HG03439 (cell line): Measurements from ENCODE around the gene ZNF76.
A peak's percentile ranks its signal among the peaks of the same experiment; 100 is the strongest.
"Not testable (repeated sequence)": the region's sequence is repeated elsewhere in the genome, so short reads cannot be mapped to it uniquely, and the experiment has no call there.

Experiments used
- ATAC-seq: cut with Tn5 transposase; IDR thresholded peaks from one replicate; pipeline ENCODE4 v1.9.1; 2021; ENCODE audit warnings: mild to moderate bottlenecking, moderate library complexity; ENCODE audit not compliant: unreplicated experiment

The ZNF76 gene

DNA sequence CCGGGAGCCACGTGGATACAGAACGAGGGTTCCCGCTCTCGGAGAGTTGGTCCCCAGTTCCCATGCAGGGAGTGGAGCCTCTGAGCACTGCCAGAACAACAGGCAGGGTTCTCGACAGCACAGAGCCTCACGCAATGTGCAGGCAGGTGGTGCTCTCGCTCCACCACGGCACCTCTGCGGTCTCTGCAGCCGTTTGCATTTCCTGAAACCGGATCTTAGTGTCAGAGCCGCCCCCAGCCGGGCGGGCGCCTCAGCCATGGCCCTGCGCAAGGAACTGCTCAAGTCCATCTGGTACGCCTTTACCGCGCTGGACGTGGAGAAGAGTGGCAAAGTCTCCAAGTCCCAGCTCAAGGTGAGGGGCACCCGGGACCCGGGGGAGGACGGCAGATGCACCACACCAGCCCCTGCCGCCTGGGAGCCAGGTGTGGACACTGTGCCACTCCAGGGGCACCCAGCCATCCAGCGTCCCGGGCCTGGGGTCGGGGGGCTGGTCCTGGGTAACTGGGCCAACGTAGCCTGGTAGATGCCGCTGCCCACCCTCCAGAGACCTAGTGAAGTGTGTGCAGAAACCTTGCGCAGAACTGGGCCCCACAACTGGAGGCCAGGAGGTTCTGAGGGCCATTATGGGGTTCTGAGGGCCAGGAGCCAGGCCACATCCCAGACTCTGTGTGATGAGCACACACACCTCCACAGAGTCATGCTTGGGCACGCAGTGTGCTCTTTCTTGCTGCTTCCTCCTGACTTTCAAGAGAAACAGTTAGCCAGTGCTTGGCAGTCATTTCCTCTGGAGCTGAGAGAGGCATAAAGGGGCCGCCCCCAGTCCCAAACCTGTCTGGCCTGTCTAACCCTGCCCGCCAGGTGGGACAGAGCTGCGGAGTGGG is 38.3 kb downstream of the ZNF76 start, which contains the start of gene DEF6:
TSS of gene DEF6 (plus strand) at position 218 of the 881 bp plus-strand sequence. CDS start at position 257, 39 bp downstream.
- peak; percentile 52 for ATAC-seq

DNA sequence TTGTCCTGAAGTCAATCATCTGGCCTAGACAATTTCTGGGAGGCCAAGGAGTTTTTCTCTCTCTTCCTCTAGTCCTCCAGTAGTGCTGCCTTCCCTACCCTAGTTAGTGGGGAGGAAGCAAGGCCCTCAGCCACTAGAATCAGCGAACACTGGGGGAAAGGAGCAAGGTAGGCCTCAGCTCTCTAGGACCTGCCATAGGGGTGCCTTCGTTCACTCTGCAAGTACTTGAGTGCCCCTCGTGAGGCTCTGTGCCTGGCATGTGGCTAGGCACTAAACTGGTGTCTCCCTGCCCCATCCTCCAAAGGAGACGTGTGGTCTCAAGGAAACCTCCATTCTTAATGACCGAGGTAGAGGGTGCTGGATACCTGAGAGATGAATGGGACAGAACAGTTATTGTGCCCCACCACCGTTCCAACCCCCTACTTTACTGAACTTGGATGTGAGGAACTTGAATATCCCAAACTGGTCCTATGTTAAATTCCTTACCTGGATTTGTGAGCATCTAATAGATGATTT is 39.1 kb downstream of the ZNF76 start:
- ATAC-seq, result no peak

DNA sequence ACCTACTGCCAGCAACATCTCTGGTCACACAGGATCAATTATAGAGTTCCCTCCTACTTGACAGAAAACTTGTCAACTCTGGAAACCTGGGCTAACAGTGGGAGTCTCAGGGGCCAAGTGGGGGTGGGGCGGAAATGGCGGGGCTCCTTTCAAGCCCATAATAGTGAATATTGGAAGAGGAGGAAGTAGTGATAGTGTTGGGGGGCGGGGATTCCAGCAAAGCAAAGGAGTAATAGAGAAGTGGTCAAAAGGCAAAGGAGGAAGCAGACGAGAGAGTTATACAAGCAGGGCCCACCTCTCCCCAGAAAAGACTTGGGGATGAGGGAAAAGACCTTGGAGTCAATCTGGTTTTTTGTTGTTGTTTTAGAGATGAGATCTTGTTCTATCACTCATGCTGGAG is 40.1 kb downstream of the ZNF76 start:
- no peak for ATAC-seq

DNA sequence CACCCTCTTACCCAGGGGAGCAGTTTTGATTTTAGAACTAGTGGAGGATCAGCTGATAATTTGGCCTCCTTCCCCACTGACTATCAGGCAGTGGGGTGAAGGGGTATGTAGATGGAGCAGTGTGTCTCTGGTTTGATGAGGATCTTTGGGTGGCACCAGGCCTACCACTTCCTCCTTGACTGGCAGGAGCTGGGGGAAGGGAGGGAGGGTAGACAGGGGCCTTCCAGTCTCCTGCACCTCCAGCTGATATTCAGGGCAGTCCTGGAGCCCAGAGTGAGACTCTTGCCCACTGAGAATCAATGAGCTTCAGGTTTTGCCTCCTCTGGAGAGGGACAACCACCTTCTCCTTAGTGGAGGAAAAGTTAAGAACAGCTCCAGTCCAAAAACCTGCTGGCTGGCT is 41.3 kb downstream of the ZNF76 start:
- no peak for ATAC-seq

DNA sequence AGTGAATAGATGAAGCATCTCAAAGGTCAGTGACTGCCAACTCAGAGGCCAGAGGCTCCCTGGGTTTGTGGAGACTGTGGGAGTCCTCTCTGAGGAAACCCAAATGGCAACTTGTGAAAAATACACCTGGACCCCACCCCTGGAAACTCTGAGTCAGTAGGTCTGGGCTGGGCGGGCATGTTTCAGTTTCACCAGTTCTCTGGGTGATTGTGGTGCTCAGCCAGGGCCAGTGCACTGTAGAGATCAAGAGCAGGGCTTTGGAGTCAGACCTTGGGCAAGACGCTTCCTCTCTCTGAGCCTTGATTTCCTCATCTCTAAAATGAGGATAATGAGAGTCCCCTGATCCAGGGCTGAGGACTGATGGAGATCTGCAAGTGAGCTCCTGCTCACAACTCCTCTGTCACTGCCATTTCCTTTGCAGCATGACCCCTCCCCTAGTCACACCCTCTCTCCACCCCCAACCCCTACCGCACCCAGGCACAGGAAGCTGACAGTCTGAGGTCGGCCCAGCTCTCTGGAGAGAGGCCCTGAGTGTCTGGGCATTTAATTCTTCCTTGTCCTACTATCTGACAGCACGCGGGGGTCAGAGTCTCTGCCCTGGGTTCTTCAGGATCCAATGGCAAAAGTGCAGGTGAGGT is 43.2 kb downstream of the ZNF76 start:
- peak; percentile 62 for ATAC-seq

DNA sequence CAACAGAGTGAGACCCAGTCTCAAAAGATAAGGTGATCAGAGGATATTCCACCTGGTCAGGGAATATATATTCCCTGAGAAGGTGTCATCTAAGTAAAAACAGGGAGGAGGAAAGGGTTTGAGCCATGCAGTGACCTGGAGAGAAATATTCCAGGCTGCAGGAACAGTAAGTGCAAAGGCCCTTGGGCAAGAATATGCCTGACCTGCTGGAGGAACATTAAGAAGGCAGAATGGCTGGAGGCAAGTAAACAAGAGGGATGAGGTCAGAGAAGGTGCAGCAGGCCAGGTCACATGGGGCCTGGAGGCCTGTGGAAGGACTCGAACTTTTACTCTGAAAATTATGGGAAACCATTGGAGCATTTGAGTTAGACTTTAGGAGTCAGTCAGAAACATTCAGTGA is 44.8 kb downstream of the ZNF76 start:
- no peak for ATAC-seq

DNA sequence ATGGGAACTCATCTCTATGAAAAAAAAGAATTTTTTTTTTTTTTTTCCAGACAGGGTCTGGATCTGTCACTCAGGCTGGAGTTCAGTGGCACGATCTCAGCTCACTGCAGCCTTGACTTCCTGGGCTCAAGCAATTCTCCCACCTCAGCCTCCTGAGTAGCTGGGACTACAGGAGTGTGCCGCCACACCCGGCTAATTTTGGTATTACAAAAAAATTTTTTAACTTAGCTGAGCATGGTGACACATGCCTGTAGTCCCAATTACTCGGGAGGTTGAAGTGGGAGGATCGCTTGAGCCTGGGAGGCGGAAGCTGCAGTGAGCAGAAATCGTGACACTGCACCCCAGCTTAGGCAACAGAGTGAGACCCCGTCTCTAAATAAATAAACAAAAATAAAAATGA is 45.6 kb downstream of the ZNF76 start:
- no peak for ATAC-seq

DNA sequence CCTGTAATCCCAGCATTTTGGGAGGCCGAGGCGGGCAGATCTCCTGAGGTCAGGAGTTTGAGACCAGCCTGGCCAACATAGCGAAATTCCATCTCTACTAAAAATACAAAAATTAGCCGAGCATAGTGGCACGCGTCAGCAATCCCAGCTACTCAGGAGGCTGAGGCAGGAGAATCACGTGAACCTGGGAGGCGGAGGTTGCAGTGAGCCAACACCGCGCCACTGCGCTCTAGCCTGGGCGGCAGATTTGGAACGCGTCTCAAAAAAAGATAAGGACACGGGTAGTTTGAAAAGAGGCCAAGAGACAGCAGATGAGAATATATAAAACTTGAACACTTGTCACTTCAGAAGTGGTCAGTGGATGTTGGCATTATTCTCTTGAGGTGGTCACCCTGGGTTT is 47.6 kb downstream of the ZNF76 start:
- not testable (repeated sequence) for ATAC-seq

DNA sequence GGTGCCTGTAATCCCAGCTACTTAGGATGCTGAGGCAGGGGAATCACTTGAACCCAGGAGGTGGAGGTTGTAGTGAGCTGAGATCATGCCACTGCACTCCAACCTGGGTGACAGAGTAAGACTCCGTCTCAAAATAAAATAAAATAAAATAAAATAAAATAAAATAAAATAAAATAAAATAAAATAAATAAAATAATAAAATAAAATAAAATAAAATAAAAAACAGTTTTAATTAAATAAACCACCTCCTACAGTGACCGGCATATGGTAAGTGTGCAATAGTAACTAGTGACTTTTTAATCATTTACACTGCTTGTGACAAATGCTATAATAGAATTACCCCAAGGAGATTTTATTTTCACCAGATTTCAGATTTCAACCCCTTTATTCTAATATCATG is 49.0 kb downstream of the ZNF76 start:
- ATAC-seq, result not testable (repeated sequence)

DNA sequence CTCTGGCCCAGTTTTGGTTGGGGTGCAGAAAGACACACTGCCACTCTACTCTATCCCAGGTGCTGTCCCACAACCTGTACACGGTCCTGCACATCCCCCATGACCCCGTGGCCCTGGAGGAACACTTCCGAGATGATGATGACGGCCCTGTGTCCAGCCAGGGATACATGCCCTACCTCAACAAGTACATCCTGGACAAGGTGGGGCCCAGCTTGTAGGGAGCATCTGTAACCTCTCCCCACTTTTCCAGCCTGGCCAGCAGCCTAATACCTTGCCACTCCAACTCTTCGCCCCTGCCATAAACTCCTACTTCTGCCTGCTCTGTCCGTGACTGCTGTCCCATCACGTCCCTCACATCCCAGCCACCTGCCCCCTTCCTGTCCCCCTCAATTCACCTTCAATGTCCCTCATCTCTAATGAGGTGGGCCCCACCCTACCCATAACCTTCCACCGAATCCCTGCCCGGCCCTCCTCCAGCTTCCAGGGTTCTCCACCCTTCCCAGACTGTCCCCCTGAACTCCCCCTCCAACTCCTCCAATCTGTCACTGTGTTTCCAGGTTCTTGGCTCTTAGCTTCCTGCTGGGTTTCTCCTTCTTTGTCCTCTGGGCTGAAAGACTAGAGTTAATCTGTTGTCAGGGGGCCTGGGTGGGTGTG is 50.2 kb downstream of the ZNF76 start:
- ATAC-seq, result no peak

DNA sequence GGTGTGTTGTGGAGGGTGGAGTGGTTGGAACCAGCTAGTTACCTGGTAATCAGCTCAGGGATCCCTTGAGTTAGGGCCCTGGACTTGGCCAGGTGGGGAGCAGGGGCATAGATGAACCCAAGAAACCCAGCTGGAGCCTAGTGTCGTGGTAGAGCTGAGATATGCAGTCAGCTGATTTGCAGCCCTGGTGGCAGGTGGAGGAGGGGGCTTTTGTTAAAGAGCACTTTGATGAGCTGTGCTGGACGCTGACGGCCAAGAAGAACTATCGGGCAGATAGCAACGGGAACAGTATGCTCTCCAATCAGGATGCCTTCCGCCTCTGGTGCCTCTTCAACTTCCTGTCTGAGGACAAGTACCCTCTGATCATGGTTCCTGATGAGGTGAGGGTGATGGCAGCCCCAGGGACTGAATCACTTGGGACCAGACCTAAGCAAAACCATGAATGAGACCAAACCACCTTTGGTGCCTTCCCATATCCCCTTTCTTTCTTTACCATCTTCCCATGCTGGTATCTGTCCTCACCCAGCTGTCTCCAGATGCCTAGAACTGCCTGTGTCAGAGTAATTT is 50.8 kb downstream of the ZNF76 start:
- no peak for ATAC-seq

DNA sequence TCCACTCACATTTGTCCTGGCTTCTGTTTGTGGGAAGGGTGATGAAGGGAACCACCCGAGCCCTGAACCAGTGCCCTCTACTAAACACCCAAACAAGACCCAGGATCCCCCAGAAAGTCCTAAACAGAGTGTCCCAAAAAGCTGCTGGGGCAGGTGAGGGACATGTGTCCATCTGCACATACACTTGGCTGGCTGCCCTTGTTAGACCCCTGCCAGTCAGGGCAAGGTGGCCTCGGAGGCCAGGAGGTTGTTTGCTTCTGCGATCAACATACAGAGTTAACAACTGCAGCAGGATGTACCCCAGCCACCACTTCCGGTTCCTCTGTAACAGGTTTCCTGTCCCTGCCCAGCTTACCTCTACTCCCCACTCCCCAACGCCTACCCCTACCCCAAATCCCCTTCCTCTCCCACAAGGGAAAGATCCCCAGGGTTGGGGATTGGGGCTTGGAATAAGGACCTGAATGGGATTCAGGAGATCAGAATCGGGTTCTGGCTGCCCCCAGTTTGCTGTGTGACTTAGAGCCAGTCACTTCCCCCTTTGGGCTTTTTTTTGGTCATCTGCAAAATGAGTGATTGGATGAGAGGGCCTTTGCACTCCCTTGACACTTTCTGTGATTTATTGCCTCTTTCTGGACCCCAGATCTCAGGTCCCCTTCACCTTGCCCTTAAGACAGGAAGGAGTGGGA is 52.0 kb downstream of the ZNF76 start:
- no peak for ATAC-seq

DNA sequence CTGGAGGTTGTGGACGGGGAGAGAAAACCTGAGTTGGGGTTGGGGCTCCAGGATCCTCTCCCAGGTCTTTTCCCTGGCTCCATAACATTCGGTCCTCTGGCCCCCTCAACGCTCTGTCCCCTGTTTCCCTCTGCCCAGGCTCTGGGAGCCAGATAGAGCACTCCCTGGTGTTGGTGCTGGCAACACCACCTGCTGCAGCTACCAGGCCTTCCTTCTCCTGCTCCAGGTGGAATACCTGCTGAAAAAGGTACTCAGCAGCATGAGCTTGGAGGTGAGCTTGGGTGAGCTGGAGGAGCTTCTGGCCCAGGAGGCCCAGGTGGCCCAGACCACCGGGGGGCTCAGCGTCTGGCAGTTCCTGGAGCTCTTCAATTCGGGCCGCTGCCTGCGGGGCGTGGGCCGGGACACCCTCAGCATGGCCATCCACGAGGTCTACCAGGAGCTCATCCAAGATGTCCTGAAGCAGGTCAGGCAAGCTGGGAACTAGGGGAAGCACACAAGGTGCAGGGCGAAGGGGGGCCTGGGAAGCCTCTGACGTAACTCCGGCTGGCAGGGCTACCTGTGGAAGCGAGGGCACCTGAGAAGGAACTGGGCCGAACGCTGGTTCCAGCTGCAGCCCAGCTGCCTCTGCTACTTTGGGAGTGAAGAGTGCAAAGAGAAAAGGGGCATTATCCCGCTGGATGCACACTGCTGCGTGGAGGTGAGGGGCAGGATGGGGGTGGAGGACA is 52.7 kb downstream of the ZNF76 start:
- no peak for ATAC-seq

DNA sequence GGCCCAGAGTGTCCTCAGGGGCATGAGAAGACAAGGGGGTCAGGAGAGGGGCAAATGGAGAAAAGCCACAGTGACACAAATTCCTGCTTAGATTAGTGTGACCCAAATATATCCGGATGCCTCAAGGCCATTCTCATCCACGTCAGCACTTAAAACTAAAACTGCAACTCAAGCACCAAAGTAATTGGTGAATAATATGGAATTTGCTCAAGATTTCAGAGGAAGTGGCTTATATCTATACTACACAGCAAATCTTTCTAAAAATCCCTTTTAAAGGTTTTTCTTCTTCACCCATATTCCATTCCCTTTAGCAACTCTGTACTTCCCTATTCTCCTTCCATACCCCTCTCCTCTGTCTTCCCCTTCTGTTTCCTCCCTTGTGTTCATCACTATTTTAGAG is 53.3 kb downstream of the ZNF76 start:
- ATAC-seq, result no peak

DNA sequence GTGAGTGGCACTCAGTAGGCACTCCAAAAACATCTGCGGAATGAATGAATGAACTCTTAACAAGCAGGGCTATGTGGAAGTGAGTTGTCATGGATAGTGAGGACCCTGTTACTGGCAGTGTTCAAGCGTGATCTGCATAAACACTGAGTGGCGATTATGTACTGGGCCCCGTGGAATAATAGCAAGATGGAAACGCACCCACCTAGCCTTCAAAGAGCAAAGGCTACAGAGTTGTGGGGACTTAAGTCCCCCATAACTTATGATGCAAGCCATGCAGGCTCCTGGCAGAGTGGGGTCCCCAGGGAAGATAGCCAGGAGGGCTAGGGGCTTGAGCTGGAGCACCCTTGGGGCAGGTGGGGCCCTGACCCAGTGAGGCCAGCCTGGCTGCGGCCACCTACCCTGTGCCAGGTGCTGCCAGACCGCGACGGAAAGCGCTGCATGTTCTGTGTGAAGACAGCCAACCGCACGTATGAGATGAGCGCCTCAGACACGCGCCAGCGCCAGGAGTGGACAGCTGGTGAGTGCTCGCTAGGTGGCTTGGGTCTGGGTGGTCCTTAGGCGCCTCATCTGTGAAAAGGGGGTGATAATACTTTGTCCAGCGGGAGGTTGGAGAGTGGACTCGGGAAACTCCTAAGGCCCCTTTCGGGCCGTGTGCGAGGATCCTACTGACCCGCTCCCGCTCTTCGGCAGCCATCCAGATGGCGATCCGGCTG is 58.1 kb downstream of the ZNF76 start:
- no peak for ATAC-seq

DNA sequence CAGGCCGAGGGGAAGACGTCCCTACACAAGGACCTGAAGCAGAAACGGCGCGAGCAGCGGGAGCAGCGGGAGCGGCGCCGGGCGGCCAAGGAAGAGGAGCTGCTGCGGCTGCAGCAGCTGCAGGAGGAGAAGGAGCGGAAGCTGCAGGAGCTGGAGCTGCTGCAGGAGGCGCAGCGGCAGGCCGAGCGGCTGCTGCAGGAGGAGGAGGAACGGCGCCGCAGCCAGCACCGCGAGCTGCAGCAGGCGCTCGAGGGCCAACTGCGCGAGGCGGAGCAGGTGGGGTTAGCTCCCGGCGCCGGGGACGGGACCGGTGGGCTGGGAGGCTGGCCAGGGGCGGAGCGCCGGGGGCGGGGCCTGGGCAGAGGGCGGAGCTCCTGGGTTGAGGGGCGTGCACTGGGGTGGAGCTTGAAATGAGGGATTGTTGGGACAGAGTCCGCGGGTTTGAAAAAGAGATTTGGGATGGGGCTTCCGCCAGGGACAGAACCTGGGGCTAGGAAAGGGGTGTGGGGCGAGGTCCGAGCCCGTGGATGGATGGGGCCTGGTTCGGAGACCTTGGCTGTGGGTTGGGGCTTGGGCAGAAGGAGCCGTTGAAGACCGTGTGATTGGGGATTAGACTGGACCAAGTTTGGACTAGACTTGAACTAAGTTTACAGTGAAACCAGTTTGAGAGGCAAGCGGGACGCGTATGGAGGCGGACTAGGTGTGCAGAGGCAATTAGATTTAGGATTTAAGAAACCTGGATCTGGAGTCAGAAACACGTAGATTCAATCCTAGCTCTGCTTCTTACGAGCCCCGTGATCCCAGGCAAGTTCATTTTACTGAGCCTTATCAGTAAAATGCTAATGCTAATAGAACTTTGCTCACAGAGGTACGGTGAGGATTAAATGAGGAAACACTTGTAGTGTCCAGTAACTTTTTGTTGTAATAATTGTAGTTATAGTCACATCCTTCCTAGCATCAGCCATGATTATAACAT is 58.9 kb downstream of the ZNF76 start:
- no peak for ATAC-seq

DNA sequence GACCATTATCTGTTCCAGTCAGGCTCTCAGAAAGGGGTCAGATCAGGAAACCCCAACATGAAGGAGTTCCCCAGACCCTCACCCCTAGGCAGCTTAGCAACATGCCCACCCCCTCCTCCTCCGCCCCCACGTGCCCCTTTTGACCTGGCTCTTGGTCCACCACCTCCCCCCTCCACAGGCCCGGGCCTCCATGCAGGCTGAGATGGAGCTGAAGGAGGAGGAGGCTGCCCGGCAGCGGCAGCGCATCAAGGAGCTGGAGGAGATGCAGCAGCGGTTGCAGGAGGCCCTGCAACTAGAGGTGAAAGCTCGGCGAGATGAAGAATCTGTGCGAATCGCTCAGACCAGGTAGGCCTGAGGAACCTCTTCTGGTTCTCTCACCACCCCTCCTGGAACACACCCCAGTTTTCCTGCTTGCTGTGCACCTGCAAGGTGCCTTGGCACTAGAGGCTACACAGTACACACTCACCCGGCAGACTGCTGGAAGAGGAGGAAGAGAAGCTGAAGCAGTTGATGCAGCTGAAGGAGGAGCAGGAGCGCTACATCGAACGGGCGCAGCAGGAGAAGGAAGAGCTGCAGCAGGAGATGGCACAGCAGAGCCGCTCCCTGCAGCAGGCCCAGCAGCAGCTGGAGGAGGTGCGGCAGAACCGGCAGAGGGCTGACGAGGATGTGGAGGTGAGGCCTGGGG is 60.0 kb downstream of the ZNF76 start:
- no peak for ATAC-seq

DNA sequence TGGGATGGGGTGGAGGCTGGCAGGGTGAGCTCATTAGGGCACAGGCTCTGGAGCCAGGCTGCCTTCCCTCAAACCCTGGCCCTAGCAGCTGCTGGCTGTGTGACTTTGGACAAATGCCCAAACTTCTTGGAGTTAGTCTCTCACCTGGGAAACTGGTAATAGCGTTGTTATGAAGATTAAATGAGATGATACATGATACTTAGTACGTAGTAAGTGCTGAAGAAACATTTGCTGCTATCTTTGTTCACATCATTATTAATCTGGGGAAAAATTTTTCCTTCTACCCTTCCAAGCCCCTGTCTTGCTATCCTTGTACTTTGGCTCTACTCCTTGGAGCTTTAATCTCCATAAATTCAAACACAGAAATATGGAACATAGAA is 60.5 kb downstream of the ZNF76 start:
- ATAC-seq, result no peak
